Adrenal gland (tissue), 12 donors: ENCODE data around the gene SH3BGRL2. TPM values are rescaled to one million over a fixed set of nuclear protein-coding genes. Genes with fewer than 3 reads are reported as not detected.

ENCODE experiments used
- DNase-seq, 7 donors: peaks; one replicate each; pipeline ENCODE4 v3.0.0-alpha.2; 2019 to 2020
- H3K27ac ChIP-seq, 5 donors: fragments of 200-600 bp; sonication (generic) in 4 of 5; 1 replicate in 3 of 5; 2 replicates in 2 of 5; pipeline versions ENCODE4 v1.5.1 to v1.8.0; 2016 to 2020; ENCODE audit warnings: mild to moderate bottlenecking in 1 of 5
- H3K27me3 ChIP-seq: fragments of 200-600 bp; 2 replicates; pipeline ENCODE4 v1.8.0; 2021
- H3K36me3 ChIP-seq, 2 donors: fragments of 200-600 bp; replicated peaks in 1 of 2; 1 replicate in 1 of 2; 2 replicates in 1 of 2; pipeline versions ENCODE4 v1.5.1 to v1.8.0; 2018 to 2022
- H3K4me1 ChIP-seq, 2 donors: fragments of 200-600 bp; replicated peaks in 1 of 2; 1 replicate in 1 of 2; 2 replicates in 1 of 2; pipeline versions ENCODE4 v1.5.1 to v1.8.0; 2018 to 2021
- H3K4me3 ChIP-seq, 4 donors: fragments of 200-600 bp; sonication (generic) in 3 of 4; one replicate each; pipeline ENCODE4 v1.5.1; 2016 to 2018
- H3K9me3 ChIP-seq, 3 donors: fragments of 200-600 bp; sonication (generic) in 1 of 3; replicated peaks in 1 of 3; 1 replicate in 2 of 3; 2 replicates in 1 of 3; pipeline versions ENCODE4 v1.5.1 to v1.8.0; 2016 to 2021
- POLR2A ChIP-seq, 2 donors: fragments of 450-650 bp; IDR thresholded peaks; one replicate each; pipeline ENCODE4 v1.6.1; 2017; ENCODE audit warnings: antibody characterized with exemption in 2 of 2, mild to moderate bottlenecking in 2 of 2, moderate library complexity in 1 of 2
- WGBS, 4 donors: extraction: QIAGEN DNeasy Blood & Tissue Kit in 2 of 4; methylation state at CpG; one replicate each; pipeline versions ENCODE4 v1.1.5 to v1.1.7; 2013 to 2017; 5-methylcytosine and 5-hydroxymethylcytosine counted together
- intact Hi-C, 2 donors: fragments of 100-400 bp; cut with DNase I; formaldehyde crosslinking; loops; one replicate each; pipeline versions ENCODE4 v1.14.1 to v1.15.0; 2022 to 2023
- polyA plus RNA-seq, 3 donors: library from polyadenylated mRNA; stranded (reverse); fragments of 200-250 nt in 2 of 3; fragments of 350-450 nt in 1 of 3; fragmentation: Illumina TruSeq in 1 of 3; extraction: RNeasy Lipid Tissue Mini Kit (QIAGEN cat#74804) in 1 of 3; gene quantifications; one replicate each; pipeline ENCODE4 v1.2.3, GENCODE V29; 2013 to 2014
- total RNA-seq, 9 donors: library from RNA; depleted of rRNA in 4 of 9; stranded (reverse); fragments of >200 nt in 4 of 9; fragments of 120-200 nt in 1 of 9; fragmentation: NEBNext Ultra II Directional in 1 of 9; extraction: Animal tissue kit (Norgen Biotek cat#: 25700) in 1 of 9; gene quantifications; one replicate each; pipeline versions ENCODE4 v1.1.0 to v1.2.4, GENCODE V29; 2013 to 2023
- TF ChIP-seq, protein P1 (sequence below), 6 experiments: fragments of 450-650 bp in 4 of 6; fragments of 200-600 bp in 2 of 6; sonication (generic) in 1 of 6; IDR thresholded peaks; 1 replicate in 5 of 6; 2 replicates in 1 of 6; pipeline versions ENCODE4 v1.5.1 to v1.8.0; 2016 to 2021; ENCODE audit warnings: antibody characterized with exemption in 6 of 6, mild to moderate bottlenecking in 2 of 6, moderate library complexity in 1 of 6
- donor health status: healthy with polysubstance abuse.
- donor health status: Bipolar disorder and iron deficiency.
- donor health status: DM: yes; HTN: yes; CAD: no.
- donor health status: DM: no; HTN: no; CAD: no.
- donor health status: DM: no; HTN: no; CAD: no.
- donor health status: DM: yes; HTN: yes; CAD: no.

Gene SH3BGRL2
- total and polyA plus RNA-seq, 12 donors, result 3.8 to 13.3 (median 9.0) TPM

DNA sequence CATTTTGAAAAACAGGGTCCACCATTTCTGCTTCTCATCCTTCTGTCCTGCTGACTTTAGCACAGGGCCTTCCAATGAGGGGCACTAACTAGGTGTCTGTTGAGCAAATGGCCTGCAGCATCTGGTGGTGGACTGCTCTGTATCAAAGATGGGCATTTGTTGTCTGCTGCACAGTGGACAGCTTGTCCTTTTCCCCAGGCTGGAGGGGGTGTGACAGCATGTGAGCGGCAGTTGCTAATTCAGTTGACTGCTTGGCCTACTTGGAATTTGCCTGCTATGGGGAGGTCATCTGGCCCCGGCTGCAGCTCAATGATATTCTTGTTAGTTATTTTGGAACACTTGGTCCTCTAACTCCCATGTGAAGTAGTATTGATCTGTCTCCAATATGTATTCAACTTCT, 93.7 kb downstream of the SH3BGRL2 start:
- peak in 1 of 7 donors; percentile 68 for DNase-seq
- TF ChIP-seq, protein P1, sequence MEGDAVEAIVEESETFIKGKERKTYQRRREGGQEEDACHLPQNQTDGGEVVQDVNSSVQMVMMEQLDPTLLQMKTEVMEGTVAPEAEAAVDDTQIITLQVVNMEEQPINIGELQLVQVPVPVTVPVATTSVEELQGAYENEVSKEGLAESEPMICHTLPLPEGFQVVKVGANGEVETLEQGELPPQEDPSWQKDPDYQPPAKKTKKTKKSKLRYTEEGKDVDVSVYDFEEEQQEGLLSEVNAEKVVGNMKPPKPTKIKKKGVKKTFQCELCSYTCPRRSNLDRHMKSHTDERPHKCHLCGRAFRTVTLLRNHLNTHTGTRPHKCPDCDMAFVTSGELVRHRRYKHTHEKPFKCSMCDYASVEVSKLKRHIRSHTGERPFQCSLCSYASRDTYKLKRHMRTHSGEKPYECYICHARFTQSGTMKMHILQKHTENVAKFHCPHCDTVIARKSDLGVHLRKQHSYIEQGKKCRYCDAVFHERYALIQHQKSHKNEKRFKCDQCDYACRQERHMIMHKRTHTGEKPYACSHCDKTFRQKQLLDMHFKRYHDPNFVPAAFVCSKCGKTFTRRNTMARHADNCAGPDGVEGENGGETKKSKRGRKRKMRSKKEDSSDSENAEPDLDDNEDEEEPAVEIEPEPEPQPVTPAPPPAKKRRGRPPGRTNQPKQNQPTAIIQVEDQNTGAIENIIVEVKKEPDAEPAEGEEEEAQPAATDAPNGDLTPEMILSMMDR (IDR thresholded peaks at IDR 0.05), result no peak
- TF ChIP-seq POLR2A (IDR thresholded peaks at IDR 0.05), result no peak
- Histone ChIP-seq H3K4me3 (no peak overlapping the region), H3K27me3 (no peaks in the 10 kb centered on the region), H3K27ac (no peak overlapping the region), H3K4me1 (no peaks in the 10 kb centered on the region), H3K9me3 (no peaks in the 10 kb centered on the region), H3K36me3 (no peaks in the 10 kb centered on the region)
- WGBS, 4 donors, result 80 to 89% (median 83%) methylated on average over 2 of the region's 2 CpGs
- intact Hi-C loops, result no loop called here

- Histone ChIP-seq H3K4me1 (no peaks in the 10 kb centered on the region), H3K27me3 (no peaks in the 10 kb centered on the region), H3K9me3 (no peaks in the 10 kb centered on the region), H3K4me3 (no peak overlapping the region), H3K27ac (no peak overlapping the region), H3K36me3 (no peaks in the 10 kb centered on the region)
- 69 to 83% (median 76%) methylated on average over 4 of the region's 4 CpGs for WGBS, 4 donors
- intact Hi-C loops, result no loop called here
- TF ChIP-seq POLR2A (IDR thresholded peaks at IDR 0.05), result no peak
- TF ChIP-seq, protein P1 (IDR thresholded peaks at IDR 0.05), result no peak
- no peak for DNase-seq
These were observed 100.3 kb downstream of the SH3BGRL2 start for GRCh38 chr6:79731471-79731870.

- Histone ChIP-seq H3K4me3 (no peak overlapping the region), H3K9me3 (no peaks in the 10 kb centered on the region), H3K27me3 (no peaks in the 10 kb centered on the region), H3K4me1 (no peaks in the 10 kb centered on the region), H3K27ac (no peak overlapping the region), H3K36me3 (no peaks in the 10 kb centered on the region)
- intact Hi-C loops, result no loop called here
- no peak for DNase-seq
- no peak for TF ChIP-seq POLR2A (IDR thresholded peaks at IDR 0.05)
- TF ChIP-seq, protein P1 (IDR thresholded peaks at IDR 0.05), result no peak
- WGBS, 4 donors, result 74 to 90% (median 82%) methylated on average over 4 of the region's 4 CpGs
These were observed 102.3 kb downstream of the SH3BGRL2 start for GRCh38 chr6:79733388-79733787.

DNA sequence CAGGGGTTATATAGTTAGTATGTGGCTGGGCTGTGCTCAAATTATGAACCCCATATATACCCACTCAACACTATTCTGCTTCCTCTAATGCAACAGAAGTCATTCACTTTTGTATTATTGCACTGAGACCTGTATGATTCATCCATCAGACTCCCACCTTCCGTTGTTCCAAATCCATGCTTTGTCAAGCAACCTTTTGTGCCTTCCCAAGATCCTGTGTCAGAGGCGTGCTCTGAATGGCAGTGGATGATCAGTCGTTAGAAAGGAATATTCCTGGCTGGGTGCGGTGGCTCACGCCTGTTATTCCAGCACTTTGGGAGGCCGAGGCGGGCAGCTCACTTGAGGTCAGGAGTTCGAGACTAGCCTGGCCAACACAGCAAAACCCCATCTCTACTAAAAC, 103.2 kb downstream of the SH3BGRL2 start:
- H3K4me1 ChIP-seq, result no peaks in the 10 kb centered on the region
- no peak overlapping the region for H3K4me3 ChIP-seq
- intact Hi-C loops, result no loop called here
- no peaks in the 10 kb centered on the region for H3K9me3 ChIP-seq
- no peaks in the 10 kb centered on the region for H3K36me3 ChIP-seq
- no peak for TF ChIP-seq POLR2A (IDR thresholded peaks at IDR 0.05)
- TF ChIP-seq, protein P1 (IDR thresholded peaks at IDR 0.05), result no peak
- WGBS, 4 donors, result 90 to 96% (median 93%) methylated on average over 8 of the region's 8 CpGs
- DNase-seq, result no peak
- no peaks in the 10 kb centered on the region for H3K27me3 ChIP-seq
- H3K27ac ChIP-seq, result no peak overlapping the region
